HG02852 (cell line): ENCODE measurements around the gene DENND5B.
"Not testable (repeated sequence)": the region's sequence is repeated elsewhere in the genome, so short reads cannot be mapped to it uniquely, and the experiment has no call there.

ENCODE experiments used
- ATAC-seq: cut with Tn5 transposase; IDR thresholded peaks from one replicate; pipeline ENCODE4 v1.9.1; 2021; ENCODE audit warnings: mild to moderate bottlenecking, moderate library complexity; ENCODE audit not compliant: unreplicated experiment

DENND5B gene

DNA sequence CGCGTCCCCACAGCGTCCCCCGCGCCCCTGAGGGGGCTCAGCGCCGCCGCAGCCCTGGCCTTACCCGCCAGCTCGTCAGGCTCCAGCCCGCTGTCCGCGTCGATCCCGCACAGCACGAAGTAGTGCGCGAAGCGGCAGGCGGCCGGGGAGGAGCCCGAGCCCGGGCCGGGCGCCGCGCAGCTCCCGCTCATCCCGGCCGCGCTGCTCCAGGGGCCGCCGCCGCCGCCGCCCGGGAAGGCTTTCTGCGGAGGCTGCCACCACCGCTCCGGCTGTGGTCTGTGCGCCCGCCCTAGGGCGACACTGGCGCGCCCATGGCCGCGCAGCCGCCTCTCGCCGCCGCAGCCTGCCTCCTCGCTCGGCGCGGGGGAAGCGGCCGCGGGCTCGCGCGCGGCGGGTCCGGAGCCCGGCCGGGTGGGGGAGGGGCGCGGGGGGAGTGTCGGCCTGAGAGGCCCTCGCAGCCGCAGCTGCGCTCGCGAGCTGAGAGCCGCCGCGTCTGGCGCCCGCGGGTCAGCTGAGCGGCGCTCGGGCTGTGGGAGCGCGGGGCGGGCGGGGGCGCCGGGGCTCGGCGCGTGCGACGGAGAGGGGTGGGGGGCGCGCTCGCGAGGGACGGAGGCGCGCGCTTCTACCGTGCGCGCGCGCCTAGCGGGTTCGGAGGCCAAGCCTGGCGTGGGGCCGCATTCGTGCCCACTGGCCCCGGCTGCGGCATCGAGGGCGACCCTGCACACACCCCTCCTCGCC is at the start of gene DENND5B:
Gene DENND5B (minus strand): TSS at position 495 of the 738 bp plus-strand sequence. CDS start 304 bp downstream, at position 191.
- peak; percentile 58 for ATAC-seq

DNA sequence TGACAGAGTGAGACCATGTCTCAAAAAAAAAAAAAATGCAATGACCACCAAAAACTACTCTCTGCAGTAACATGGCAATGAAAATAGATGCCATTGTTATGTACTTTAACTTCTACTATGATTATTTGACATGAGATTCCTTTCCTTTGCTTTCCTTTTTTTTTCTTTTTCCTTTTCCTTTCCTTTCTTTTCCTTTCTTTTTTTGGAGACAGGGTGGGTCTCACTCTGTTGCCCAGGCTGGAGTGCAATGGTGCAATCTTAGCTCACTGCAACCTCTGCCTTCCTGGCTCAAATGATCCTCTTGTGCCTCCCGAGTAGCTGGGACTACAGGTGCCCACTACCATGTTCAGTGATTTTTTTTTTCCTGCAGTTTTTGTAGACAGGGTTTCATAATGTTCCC is 43.7 kb upstream of the DENND5B start:
- ATAC-seq = no peak

GRCh38 chr12:31633464-31633863 is 42.5 kb upstream of the DENND5B start:
- ATAC-seq = no peak

- no peak for ATAC-seq
Observed at GRCh38 chr12:31631809-31632208, 40.9 kb upstream of the DENND5B start.

DNA sequence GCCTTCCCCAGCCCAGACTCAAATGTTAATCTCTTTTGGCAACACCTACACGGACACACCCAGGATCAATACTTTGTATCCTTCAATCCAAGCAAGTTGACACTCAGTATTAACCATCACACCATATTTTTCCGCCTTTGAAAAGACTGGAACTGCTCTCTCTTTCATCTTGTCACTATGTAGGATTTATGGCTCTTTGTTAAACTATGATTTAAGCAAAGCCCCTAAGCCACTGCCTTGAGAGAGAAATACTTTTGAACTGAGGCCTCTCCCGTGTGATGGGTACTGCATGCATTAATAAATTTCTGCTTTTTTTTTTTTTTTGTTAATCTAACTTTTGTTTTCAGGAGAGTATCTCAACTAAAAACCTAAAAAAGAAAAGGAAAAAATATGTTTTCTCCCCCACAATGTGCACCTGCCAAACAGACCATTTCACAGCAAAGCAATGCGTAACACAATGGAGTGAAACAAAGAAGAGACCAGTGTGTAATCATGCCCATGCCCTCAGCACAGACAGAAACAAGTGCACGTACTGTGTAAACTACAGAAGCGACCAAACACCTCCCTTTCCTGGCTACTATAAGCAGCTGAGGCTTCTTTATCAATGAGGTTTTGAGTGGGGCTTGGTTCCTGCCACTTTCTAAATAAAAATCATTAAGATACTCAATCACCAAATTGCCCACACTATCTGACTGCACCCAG is 40.2 kb upstream of the DENND5B start:
- ATAC-seq = no peak

GRCh38 chr12:31629756-31630732 is 39.1 kb upstream of the DENND5B start:
- ATAC-seq = no peak

- ATAC-seq = no peak
Observed at GRCh38 chr12:31627456-31628054, 36.6 kb upstream of the DENND5B start.

DNA sequence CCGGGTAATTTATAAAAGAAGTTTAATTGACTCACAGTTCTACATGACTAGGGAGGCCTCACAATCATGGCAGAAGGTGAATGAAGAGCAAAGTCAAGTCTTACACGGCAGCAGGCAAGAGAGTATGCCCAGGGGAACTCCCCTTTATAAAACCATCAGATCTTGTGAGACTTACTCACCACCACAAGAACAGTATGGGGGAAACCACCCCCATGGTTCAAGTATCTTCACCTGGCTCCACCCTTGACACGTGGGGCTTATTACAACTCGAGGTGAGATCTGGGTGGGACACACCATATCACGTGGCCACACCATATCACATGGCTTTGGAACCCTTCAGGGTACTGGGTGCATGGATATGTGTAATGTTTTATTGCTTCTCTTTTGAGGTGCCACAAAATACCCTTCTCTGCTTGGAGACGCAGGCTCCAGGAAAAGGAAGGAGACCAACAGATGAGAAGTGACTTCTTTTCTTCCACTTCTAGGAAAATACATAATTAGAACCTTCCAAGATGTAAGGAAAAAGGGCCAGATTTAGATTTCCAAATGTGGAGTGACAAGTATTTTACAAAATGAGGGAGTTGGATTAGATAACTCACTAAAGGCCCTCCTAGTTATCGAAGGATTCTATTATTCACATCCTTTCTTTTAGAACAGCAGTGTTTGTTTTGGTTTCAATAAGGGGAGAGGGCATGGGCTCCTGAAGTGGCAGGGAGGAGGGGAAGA is 35.5 kb upstream of the DENND5B start:
- no peak for ATAC-seq

GRCh38 chr12:31622038-31622437 is 31.1 kb upstream of the DENND5B start:
- ATAC-seq = no peak

DNA sequence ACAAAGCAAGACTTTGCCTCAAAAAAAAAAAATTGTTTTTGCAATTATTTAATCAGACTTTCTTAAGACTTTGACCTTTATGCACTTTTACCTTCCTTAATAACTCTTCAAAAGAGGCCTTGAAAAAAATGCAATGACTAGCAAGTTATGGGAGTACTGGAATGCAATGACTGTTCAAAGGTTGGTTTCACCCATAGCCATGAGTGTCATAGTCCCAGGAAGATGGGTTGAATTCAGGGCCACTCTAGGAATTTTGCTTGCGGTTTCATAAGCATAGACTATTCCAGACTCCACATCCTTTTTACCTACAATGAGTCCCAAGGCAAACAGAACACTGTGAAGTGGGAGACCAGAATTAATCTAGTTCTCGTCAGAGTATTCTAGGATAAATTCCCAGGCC is 29.4 kb upstream of the DENND5B start:
- ATAC-seq = no peak

GRCh38 chr12:31618228-31619025 is 27.5 kb upstream of the DENND5B start:
- ATAC-seq = no peak

GRCh38 chr12:31612819-31613218 is 21.9 kb upstream of the DENND5B start:
- no peak for ATAC-seq

DNA sequence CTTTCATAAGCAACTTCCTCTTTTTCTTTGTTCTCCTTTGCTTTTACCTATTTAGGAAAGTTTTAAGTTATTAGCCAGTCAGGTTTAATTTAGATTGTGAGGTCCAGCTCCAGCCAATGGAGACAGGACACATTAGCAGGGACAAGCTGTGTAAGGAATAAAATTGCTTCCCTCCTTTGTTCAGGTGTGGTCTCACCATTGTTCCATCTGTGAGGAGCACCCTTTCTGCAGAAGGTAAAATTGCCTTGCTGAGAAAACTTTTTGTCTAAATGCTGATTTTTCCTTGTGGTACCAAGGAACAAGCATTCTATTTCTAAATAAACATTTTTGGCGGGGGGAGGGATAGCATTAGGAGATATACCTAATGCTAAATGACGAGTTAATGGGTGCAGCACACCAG is 17.4 kb upstream of the DENND5B start:
- not testable (repeated sequence) for ATAC-seq

DNA sequence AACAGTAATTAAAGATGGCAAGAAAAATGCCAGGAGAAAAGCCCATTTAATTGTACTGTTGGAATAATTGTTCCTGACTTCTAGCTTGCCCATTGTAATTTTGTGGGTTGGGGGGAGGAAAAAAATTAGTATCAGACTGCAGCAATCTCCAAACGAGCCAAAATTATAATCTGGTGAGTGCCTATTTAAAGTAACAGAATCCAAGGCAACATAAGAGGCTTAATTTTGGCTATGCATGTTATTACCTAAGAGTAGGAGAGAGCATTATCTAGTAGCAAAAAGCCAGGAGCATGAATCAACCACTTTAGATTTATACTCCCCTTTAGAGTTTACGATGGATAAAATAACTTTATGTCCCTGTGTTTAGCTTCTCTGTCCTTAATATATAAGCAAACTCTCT is 14.6 kb upstream of the DENND5B start:
- ATAC-seq = no peak

DNA sequence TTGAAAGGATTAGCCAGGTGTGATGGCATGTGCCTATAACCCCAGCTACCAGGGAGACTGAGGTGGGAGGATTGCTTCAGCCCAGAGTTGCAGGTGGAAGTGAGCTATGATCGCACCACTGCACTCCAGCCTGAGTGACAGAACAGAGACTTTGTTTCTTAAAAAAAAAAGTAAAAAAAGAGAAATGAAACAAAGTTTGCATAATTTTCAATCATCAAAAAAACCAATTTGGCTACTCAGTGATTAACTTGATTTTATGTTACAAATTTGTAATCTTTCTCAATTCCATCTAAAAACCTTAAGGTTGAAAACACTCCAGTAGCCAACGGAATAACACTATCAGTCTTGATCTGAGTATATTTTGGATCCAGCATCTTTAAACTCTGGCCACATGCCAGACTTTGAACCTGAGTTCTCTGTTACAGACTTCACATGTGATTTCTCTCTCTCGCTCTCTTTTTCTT is 12.6 kb upstream of the DENND5B start:
- peak; percentile 96 for ATAC-seq

- no peak for ATAC-seq
Observed at GRCh38 chr12:31600750-31601149, 9.8 kb upstream of the DENND5B start.

DNA sequence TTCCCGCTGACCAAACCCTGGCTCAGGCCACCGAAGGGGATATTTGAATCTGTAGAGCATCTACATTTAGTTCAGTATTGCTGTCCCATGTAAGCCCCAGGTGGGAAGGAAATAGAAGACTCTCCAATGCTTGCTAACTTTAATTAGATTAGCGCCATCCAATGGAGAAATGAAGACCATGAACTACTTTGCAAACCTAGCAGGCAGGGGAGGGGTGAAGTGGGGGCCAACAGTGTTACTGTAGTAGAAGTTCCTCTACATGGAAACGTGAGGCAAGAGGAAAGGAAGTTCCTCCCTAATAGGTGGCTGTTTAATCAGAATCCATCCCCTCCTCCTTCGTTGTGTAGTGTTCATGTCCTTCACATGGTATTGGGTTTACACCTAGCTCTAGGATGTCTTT is 9.3 kb upstream of the DENND5B start:
- ATAC-seq = no peak

DNA sequence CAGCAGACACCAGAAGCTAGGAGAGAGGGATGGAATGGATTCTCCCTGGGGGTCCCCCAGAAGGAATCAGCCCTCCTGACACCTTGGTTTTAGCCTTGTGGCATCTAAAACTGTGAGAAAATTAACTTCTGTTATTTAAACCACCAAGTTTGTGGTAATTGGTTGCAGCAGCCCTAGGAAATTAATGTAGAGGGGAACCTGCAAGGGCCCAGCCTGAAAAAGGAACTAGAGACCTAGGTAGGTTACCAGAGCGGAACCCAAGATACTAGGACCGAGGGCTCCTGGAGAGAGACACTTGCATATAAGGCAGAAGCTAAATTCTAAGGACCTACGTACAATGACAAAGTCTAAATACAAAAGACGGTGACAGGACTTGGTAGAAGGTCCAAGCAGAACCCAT is 8.1 kb upstream of the DENND5B start:
- peak; percentile 54 for ATAC-seq

DNA sequence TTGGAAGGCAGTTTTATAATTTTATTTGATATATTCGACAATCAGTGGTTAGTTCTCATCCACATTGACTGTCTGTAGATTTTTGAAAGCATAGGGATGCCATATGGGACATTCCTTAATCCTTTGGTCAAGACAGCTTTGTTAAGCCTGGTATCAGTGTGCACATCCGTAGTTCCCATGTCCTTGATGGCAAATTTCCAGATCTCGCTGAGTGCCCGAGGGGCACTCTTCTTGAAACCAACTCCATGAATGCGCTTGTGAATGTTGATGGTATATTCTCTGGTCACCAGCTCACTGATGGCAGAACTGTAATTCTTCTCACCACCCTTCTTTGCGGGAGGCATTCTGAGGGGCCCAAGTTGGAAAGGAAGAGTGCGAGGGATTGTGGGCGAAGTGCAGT is 6.1 kb upstream of the DENND5B start:
- ATAC-seq = no peak
